ENCODE data around the gene ERC2. TPM values are rescaled to one million over a fixed set of nuclear protein-coding genes. Genes with fewer than 3 reads are reported as not detected.

Gene ERC2
- total and polyA plus RNA-seq, 2 of the 8 experiments (the other 6 are each of a cell fraction or from before 2014, with no cell fraction given), result 16.4 to 22.8 TPM

DNA sequence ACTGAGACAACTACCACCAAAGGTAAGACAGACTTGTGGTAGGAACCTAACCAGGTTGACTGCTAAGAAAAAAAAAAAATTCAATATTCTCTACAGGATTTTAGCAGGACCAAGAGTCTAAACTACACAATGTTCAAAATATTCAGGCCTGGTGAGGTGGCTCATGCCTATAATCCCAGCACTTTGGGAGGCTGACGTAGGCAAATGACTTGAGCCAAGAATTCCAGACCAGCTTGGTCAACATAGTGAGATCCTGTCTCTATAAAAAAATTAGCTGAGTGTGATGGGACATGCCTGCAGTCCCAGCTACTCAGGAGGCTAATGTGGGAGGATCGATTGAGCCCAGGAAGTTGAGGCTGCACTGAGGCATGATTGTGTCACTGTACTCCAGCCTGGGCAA, 639.6 kb downstream of the ERC2 start:
- no peak overlapping the region for H3K23ac ChIP-seq (ENCODE audit: insufficient read length)
- no peak for TF ChIP-seq POLR2A (IDR thresholded peaks at IDR 0.05; ENCODE audit: control extremely low read depth in 1 of 2, low read depth in 2 of 2, low read length in 2 of 2)
- TF ChIP-seq POU5F1 (IDR thresholded peaks at IDR 0.05; ENCODE audit: low read depth, low read length), result no peak
- no peak for TF ChIP-seq JUN (IDR thresholded peaks at IDR 0.05; ENCODE audit: low read depth, low read length)
- no peak for TF ChIP-seq SP2 (IDR thresholded peaks at IDR 0.05; ENCODE audit: low read length)
- TF ChIP-seq EGR1 (IDR thresholded peaks at IDR 0.05; ENCODE audit: borderline replicate concordance, low read depth, low read length), result no peak
- TF ChIP-seq BACH1 (IDR thresholded peaks at IDR 0.05; ENCODE audit: low read length), result no peak
- no peak for TF ChIP-seq RXRA (IDR thresholded peaks at IDR 0.05; ENCODE audit: insufficient read depth, low read depth, low read length)
- no peak for TF ChIP-seq NANOG (IDR thresholded peaks at IDR 0.05; ENCODE audit: insufficient read depth, low read depth, low read length, poor library complexity, severe bottlenecking)
- H3K14ac ChIP-seq (ENCODE audit: insufficient read length), result no peak overlapping the region
- POLR2A ChIA-PET (ENCODE audit: partially characterized antibody), result interaction anchor here (0.8 kb wide), 1 partner anchor 70 kb away, joined by 3 read pairs; no protein-coding TSS in a partner anchor
- H3K18ac ChIP-seq (ENCODE audit: extremely low read depth, low read length), result no peak overlapping the region
- H2BK12ac ChIP-seq (ENCODE audit: low read depth, low read length), result no peak overlapping the region
- H3K23me2 ChIP-seq (ENCODE audit: low read depth, low read length), result no peaks in the 10 kb centered on the region
- no peaks in the 10 kb centered on the region for H4K20me1 ChIP-seq (replicated peaks in 1 of 2; ENCODE audit: control insufficient read depth in 1 of 2, insufficient read depth in 2 of 2, low read length in 2 of 2)
- no peak overlapping the region for H3K27ac ChIP-seq (ENCODE audit: low read depth, low read length)
- no peak overlapping the region for H2BK20ac ChIP-seq (ENCODE audit: low read length)
- H3K56ac ChIP-seq (replicated peaks; ENCODE audit: insufficient read length, low read depth, low read length), result no peak overlapping the region
- H3K79me2 ChIP-seq (ENCODE audit: control insufficient read depth in 1 of 2, insufficient read depth in 2 of 2, low read length in 2 of 2), result no peaks in the 10 kb centered on the region
- 65% methylated on average over 2 of the region's 2 CpGs; no CpG with 5 or more reads in 1 of the 2 experiments for WGBS, 2 experiments (ENCODE audit: extremely low coverage in 1 of 2, insufficient coverage in 1 of 2, insufficient read length in 1 of 2, insufficient replicate concordance in 2 of 2, low coverage in 1 of 2, low lambda C conversion rate in 2 of 2, missing lambda C conversion rate in 1 of 2)
- no peak overlapping the region for H2BK15ac ChIP-seq (ENCODE audit: low read length)
- no peak overlapping the region for H2BK120ac ChIP-seq (replicated peaks; ENCODE audit: low read depth, low read length)
- peaks cover 0 to 4% of the 10 kb centered on the region in 2 experiments; a peak in 1 of 4 replicates for H3K9me3 ChIP-seq (ENCODE audit: insufficient read depth in 2 of 2, low read depth in 1 of 2, low read length in 1 of 2)
- no peaks in the 10 kb centered on the region for H3K27me3 ChIP-seq (replicated peaks in 1 of 4; ENCODE audit: control insufficient read depth in 3 of 4, extremely low read depth in 1 of 4, insufficient read depth in 3 of 4, low read length in 3 of 4)
- no peak overlapping the region for H4K91ac ChIP-seq (replicated peaks; ENCODE audit: insufficient read length, low read length)
- no peak overlapping the region for H2AK5ac ChIP-seq (ENCODE audit: low read depth, low read length)
- no peak overlapping the region for H4K5ac ChIP-seq (ENCODE audit: insufficient read length, low read depth, low read length)
- H4K8ac ChIP-seq (ENCODE audit: extremely low read depth, insufficient read depth, low read length), result no peak overlapping the region
- H2AFZ ChIP-seq (ENCODE audit: low read length), result no peak overlapping the region
- no peak overlapping the region for H3K9ac ChIP-seq (replicated peaks in 1 of 4; ENCODE audit: extremely low read depth in 1 of 4, low read depth in 3 of 4, low read length in 3 of 4)
- DNase-seq (ENCODE audit: low read depth in 1 of 2, low spot score in 2 of 2) (no peak), FAIRE-seq (no peak)
- H3K36me3 ChIP-seq (ENCODE audit: control insufficient read depth in 2 of 4, insufficient read depth in 4 of 4, low read length in 3 of 4), result no peaks in the 10 kb centered on the region
- no peak overlapping the region for H3K4ac ChIP-seq (replicated peaks; ENCODE audit: insufficient read length, low read depth, low read length)
- H3K4me2 ChIP-seq (ENCODE audit: insufficient read depth in 1 of 2, low read depth in 2 of 2, low read length in 2 of 2), result no peak overlapping the region
- CTCF ChIA-PET (ENCODE audit: partially characterized antibody), result interaction anchor here (0.6 to 0.7 kb wide), 5 partner anchors 14 to 735 kb away, joined by 3 to 6 read pairs (median 3); no protein-coding TSS in a partner anchor
- H3K4me3 ChIP-seq (ENCODE audit: extremely low read depth in 1 of 4, insufficient read depth in 2 of 4, low read depth in 3 of 4, low read length in 4 of 4), result no peak overlapping the region
- H2BK5ac ChIP-seq (ENCODE audit: low read depth, low read length), result no peak overlapping the region
- peaks cover 0 to 5% (median 0%) of the 10 kb centered on the region in 4 experiments; a peak in 1 of 7 replicates for H3K4me1 ChIP-seq (replicated peaks in 1 of 4; ENCODE audit: control insufficient read depth in 3 of 4, insufficient read depth in 4 of 4, low read length in 3 of 4)
- no peaks in the 10 kb centered on the region for H3K79me1 ChIP-seq (ENCODE audit: low read depth, low read length)

Measured in H1 (cell line).